OCI-LY3 (cell line): ENCODE measurements around the gene NGEF.

Experiments
- H2AFZ ChIP-seq: fragments of 200-600, 300-600 bp; shearing (Covaris generic); 2 replicates; pipeline ENCODE4 v1.6.0; 2014; ENCODE audit warnings: antibody characterized with exemption, low read depth, low read length
- H3K27ac ChIP-seq: fragments of 200-600, 300-600 bp; sonication (generic); 2 replicates; pipeline ENCODE4 v1.5.1; 2014; ENCODE audit warnings: mild to moderate bottlenecking, low read length, moderate library complexity, mixed read lengths
- H3K27me3 ChIP-seq: fragments of 200-600, 300-600 bp; sonication (generic); 2 replicates; pipeline ENCODE4 v1.6.1; 2014; ENCODE audit warnings: low read depth, low read length, mixed read lengths
- H3K36me3 ChIP-seq: fragments of 200-600, 300-600 bp; sonication (generic); replicated peaks from 2 replicates; pipeline ENCODE3; 2014; ENCODE audit warnings: low read depth, low read length, mixed read lengths
- H3K4me1 ChIP-seq: fragments of 300-600, 200-600 bp; sonication (generic); 2 replicates; pipeline ENCODE4 v1.6.1; 2014; ENCODE audit warnings: low read length, mixed read lengths
- H3K4me2 ChIP-seq: fragments of 200-600, 300-600 bp; sonication (generic); 2 replicates; pipeline ENCODE4 v1.6.1; 2014; ENCODE audit warnings: low read length, mixed read lengths
- H3K4me3 ChIP-seq: fragments of 300-600, 200-600 bp; sonication (generic); 2 replicates; pipeline ENCODE4 v1.5.1; 2014; ENCODE audit warnings: antibody characterized with exemption, mild to moderate bottlenecking, low read length, moderate library complexity
- H3K79me2 ChIP-seq: fragments of 300-600, 200-600 bp; shearing (Covaris generic); 2 replicates; pipeline ENCODE4 v1.6.1; 2014; ENCODE audit warnings: mild to moderate bottlenecking, low read length, mixed read lengths
- H3K9ac ChIP-seq: fragments of 300-600, 200-600 bp; shearing (Covaris generic); 2 replicates; pipeline ENCODE4 v1.6.0; 2014; ENCODE audit warnings: mild to moderate bottlenecking, low read length, moderate library complexity
- H3K9me3 ChIP-seq: fragments of 200-600, 300-600 bp; shearing (Covaris generic); 2 replicates; pipeline ENCODE4 v1.6.1; 2014; ENCODE audit warnings: low read length, mixed read lengths; ENCODE audit not compliant: insufficient read depth
- H4K20me1 ChIP-seq: fragments of 200-600, 300-600 bp; sonication (generic); 2 replicates; pipeline ENCODE4 v1.6.1; 2016; ENCODE audit warnings: low read length, mixed read lengths; ENCODE audit not compliant: insufficient read depth
- CTCF ChIP-seq: fragments of 200-600, 300-600 bp; sonication (generic); IDR thresholded peaks from 2 replicates; pipeline ENCODE4 v1.5.1; 2014; ENCODE audit warnings: antibody characterized with exemption, low read length, low read depth
- EZH2phosphoT487 ChIP-seq: fragments of 200-600 bp; shearing (Covaris generic); IDR thresholded peaks from 2 replicates; pipeline ENCODE4 v1.6.1; 2018; ENCODE audit warnings: antibody characterized with exemption, mixed run types, low read depth

Gene NGEF

GRCh38 chr2:232885264-232885961 is 127.6 kb downstream of the NGEF start:
- Histone ChIP-seq H4K20me1 (no peaks in the 10 kb centered on the region), H3K79me2 (no peaks in the 10 kb centered on the region), H3K27ac (no peak overlapping the region), H3K9ac (no peak overlapping the region), H3K9me3 (no peaks in the 10 kb centered on the region), H3K4me1 (peaks cover 10% of the 10 kb centered on the region), H3K4me3 (no peak overlapping the region), H3K27me3 (no peaks in the 10 kb centered on the region), H3K36me3 (no peaks in the 10 kb centered on the region), H3K4me2 (no peak overlapping the region), H2AFZ (no peak overlapping the region)
- TF ChIP-seq EZH2phosphoT487: no peak
- no peak for TF ChIP-seq CTCF

GRCh38 chr2:232884549-232885263 is 128.3 kb downstream of the NGEF start:
- no peaks in the 10 kb centered on the region for H3K27me3 ChIP-seq
- H3K27ac ChIP-seq: no peak overlapping the region
- TF ChIP-seq EZH2phosphoT487 (no peak), CTCF (no peak)

GRCh38 chr2:232884001-232884421 is 129.0 kb downstream of the NGEF start:
- H3K9me3 ChIP-seq: no peaks in the 10 kb centered on the region
- H3K27ac ChIP-seq: no peak overlapping the region
- no peaks in the 10 kb centered on the region for H3K79me2 ChIP-seq
- H3K27me3 ChIP-seq: no peaks in the 10 kb centered on the region
- H3K36me3 ChIP-seq: no peaks in the 10 kb centered on the region
- TF ChIP-seq CTCF (no peak), EZH2phosphoT487 (no peak)
- no peaks in the 10 kb centered on the region for H4K20me1 ChIP-seq
- H3K4me3 ChIP-seq: no peak overlapping the region
- H3K4me1 ChIP-seq: peaks cover 12% of the 10 kb centered on the region
- H3K4me2 ChIP-seq: no peak overlapping the region
- no peak overlapping the region for H3K9ac ChIP-seq
- no peak overlapping the region for H2AFZ ChIP-seq

More at GRCh38 chr2:232884549-232885263, 128.3 kb downstream of the NGEF start:
- Histone ChIP-seq H3K4me3 (no peak overlapping the region), H2AFZ (no peak overlapping the region), H3K79me2 (no peaks in the 10 kb centered on the region), H3K36me3 (no peaks in the 10 kb centered on the region), H3K9ac (no peak overlapping the region), H3K4me1 (peaks cover 12% of the 10 kb centered on the region), H4K20me1 (no peaks in the 10 kb centered on the region), H3K4me2 (no peak overlapping the region), H3K9me3 (no peaks in the 10 kb centered on the region)

GRCh38 chr2:232883116-232883721 is 129.8 kb downstream of the NGEF start:
- no peaks in the 10 kb centered on the region for H3K27me3 ChIP-seq
- no peak overlapping the region for H3K4me3 ChIP-seq
- no peak for TF ChIP-seq CTCF
- TF ChIP-seq EZH2phosphoT487: no peak
- H3K79me2 ChIP-seq: no peaks in the 10 kb centered on the region
- no peaks in the 10 kb centered on the region for H4K20me1 ChIP-seq
- H3K36me3 ChIP-seq: no peaks in the 10 kb centered on the region
- H3K4me1 ChIP-seq: peaks cover 12% of the 10 kb centered on the region
- H3K27ac ChIP-seq: no peak overlapping the region
- H2AFZ ChIP-seq: no peak overlapping the region
- no peaks in the 10 kb centered on the region for H3K9me3 ChIP-seq
- no peak overlapping the region for H3K4me2 ChIP-seq
- H3K9ac ChIP-seq: no peak overlapping the region
